ENCODE results near the gene ITGB5.

The ITGB5 gene

GRCh38 chr3:124767264-124767663, 119.9 kb downstream of the ITGB5 start:
- TF ChIP-seq FOXP2 (optimal IDR thresholded peaks at IDR 0.05; ENCODE audit: borderline replicate concordance, extremely low read depth, extremely low read length, insufficient read depth) (no peak), REST (IDR thresholded peaks at IDR 0.05; ENCODE audit: insufficient read depth in 1 of 2, low read depth in 2 of 2, low read length in 2 of 2) (no peak), SIN3A (IDR thresholded peaks at IDR 0.05; ENCODE audit: borderline replicate concordance, insufficient read depth, low read length) (no peak), TAF1 (IDR thresholded peaks at IDR 0.05; ENCODE audit: borderline replicate concordance, insufficient read depth, low read length) (no peak)

GRCh38 chr3:124766113-124767095, 120.8 kb downstream of the ITGB5 start:
- TF ChIP-seq REST (IDR thresholded peaks at IDR 0.05; ENCODE audit: insufficient read depth in 1 of 2, low read depth in 2 of 2, low read length in 2 of 2) (no peak), POLR2AphosphoS5 (IDR thresholded peaks at IDR 0.05; ENCODE audit: low read depth, low read length) (no peak), SIN3A (IDR thresholded peaks at IDR 0.05; ENCODE audit: borderline replicate concordance, insufficient read depth, low read length) (no peak), FOXP2 (optimal IDR thresholded peaks at IDR 0.05; ENCODE audit: borderline replicate concordance, extremely low read depth, extremely low read length, insufficient read depth) (no peak), TAF1 (IDR thresholded peaks at IDR 0.05; ENCODE audit: borderline replicate concordance, insufficient read depth, low read length) (no peak)

DNA sequence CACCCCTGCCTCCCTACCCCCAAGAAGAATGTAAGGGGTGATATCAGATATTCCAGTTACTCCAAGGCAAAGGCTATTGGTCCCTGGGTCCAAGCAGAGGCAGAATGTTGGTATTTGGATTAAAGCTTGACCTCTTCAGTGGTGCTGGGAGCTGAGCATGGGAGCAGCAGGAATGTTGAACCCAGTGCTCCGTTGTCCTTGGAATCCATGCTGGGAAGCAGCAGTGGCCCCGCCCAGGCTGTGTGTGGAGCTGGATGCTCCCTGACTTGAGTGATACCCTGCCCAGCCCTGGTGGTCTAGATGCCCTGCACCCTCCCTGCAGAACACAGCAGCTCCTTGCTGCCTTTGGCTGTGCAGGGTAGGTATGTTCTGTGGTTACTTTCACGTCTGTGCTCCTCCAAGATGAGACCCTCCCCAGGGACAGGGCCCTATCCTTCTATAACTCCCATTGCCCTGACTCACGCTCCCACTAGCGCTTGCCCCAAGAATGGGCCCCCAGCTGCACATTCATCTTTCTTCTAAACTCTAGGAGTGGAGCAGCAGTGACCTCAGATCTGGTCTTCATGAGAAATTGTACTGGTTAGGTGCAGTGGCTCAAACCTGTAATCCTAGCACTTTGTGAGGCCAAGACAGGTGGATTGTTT, 121.8 kb downstream of the ITGB5 start:
- TF ChIP-seq TAF1 (IDR thresholded peaks at IDR 0.05; ENCODE audit: borderline replicate concordance, insufficient read depth, low read length) (no peak), REST (IDR thresholded peaks at IDR 0.05; ENCODE audit: insufficient read depth in 1 of 2, low read depth in 2 of 2, low read length in 2 of 2) (no peak), FOXP2 (optimal IDR thresholded peaks at IDR 0.05; ENCODE audit: borderline replicate concordance, extremely low read depth, extremely low read length, insufficient read depth) (no peak), SIN3A (IDR thresholded peaks at IDR 0.05; ENCODE audit: borderline replicate concordance, insufficient read depth, low read length) (no peak)

DNA sequence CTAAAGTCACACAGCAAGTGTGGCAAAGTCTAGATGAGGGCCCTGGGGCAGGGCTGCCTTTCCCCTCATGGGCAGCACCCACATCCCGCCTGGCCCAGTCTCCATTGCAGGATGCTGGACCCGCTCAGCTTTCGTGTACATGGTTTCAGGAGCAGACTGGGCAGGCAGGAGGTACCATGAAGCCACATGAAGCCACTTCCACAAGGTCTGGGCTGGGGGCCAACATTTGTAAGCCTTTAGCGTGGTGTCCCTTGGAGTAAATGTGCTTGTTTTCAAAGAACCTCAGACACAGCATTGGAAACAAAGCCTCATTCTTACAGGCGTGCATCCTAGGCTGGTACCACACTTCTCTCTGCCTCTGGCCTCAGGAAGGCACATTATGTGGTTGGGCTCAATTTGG, 122.4 kb downstream of the ITGB5 start:
- no peak for TF ChIP-seq REST (IDR thresholded peaks at IDR 0.05; ENCODE audit: insufficient read depth in 1 of 2, low read depth in 2 of 2, low read length in 2 of 2)
- TF ChIP-seq POLR2AphosphoS5 (IDR thresholded peaks at IDR 0.05; ENCODE audit: low read depth, low read length) = no peak
- no peak for TF ChIP-seq SIN3A (IDR thresholded peaks at IDR 0.05; ENCODE audit: borderline replicate concordance, insufficient read depth, low read length)
- no peak for TF ChIP-seq TAF1 (IDR thresholded peaks at IDR 0.05; ENCODE audit: borderline replicate concordance, insufficient read depth, low read length)

All from PFSK-1 (cell line).